Stimulated activated CD8-positive, alpha-beta memory T cell treated with anti-CD3 and anti-CD28 coated beads, Interleukin-12 subunit alpha, Interleukin-12 subunit beta, amount 100 ng/mL, for 4 hours (primary cell): ENCODE data around the gene APH1B.

ENCODE experiments used
- DNase-seq: peaks from one replicate; pipeline ENCODE4 v3.0.0-alpha.2; 2020; ENCODE audit warnings: low read depth

Gene APH1B

DNA sequence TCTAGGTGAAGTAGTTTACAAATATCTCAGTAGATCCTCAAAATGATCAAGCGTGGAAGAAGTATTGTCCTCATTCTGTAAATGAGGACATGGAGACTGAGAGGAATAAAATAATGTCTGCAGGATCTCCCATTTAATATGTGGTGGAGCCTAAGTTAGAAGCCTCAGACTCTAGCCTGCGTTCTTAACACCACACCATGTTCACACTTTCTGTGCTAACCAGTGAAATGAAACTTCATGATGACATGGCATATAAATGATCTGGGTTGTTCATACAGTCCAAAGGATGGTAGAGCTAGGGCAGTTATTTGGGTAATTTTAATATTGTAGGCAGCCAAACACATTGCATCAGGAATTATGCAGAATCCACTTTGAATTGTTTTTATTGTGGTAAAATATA is 25.1 kb upstream of the APH1B start:
- no peak for DNase-seq

- no peak for DNase-seq
These were observed 22.4 kb upstream of the APH1B start for GRCh38 chr15:63254991-63255390.

GRCh38 chr15:63255489-63255990 is 21.9 kb upstream of the APH1B start:
- DNase-seq = no peak

GRCh38 chr15:63256433-63257274 is 20.8 kb upstream of the APH1B start:
- DNase-seq = no peak

DNA sequence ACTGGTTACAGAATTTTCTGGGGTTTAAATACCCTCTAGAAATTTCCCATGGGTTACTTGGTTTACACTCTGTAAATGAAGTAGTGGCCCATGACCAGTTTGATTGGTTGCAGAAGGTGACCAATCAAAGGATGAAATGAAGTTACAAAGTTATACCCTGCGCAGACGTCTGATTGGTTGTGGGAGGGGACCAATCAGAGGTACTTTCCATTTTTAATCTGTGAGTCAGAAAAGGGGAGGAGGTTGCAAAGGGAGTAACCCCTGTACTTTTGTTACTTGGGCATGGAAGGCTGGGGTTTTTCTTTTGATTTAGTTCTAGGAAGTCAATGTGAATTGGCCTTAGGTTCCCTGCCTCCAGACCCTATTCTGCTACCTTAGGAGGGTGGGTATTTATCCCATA is 18.7 kb upstream of the APH1B start:
- no peak for DNase-seq

GRCh38 chr15:63260791-63261190 is 16.6 kb upstream of the APH1B start:
- no peak for DNase-seq

DNA sequence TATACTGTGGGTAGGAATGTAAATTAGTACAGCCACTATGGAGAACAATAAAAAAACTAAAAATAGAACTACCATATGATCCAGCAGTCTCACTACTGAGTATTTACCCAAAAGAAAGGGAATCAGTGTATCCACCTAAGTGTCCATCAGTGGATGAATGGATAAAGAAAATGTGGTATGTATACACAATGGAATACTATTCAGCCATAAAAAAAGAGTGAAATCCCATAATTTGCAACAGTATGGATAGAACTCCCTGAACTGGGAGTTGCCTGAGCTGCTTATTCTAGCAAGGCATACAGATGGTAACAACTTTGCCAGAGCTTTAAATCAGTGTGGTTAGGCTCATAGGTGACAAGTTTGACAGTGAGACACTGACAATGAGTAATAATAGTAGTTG is 16.1 kb upstream of the APH1B start:
- DNase-seq = no peak

DNA sequence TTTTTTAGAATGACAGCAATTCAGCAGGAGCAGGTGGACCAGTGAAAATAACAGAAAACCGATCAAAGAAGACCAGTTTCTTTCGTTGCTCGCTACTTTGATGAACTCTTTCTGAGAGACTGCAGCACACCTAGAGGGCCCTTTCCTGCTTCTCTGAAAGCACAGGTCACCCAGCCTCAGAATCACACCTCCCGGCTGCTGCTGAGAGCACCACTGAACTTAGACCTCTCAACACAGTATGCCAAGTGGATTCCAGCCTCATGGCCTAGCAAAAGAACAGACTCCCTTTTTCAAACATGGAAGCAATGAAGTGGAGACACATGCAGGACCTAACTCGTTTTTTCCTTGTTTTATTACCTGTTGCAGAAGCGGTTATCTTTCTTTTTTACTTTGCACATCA is 13.9 kb upstream of the APH1B start:
- no peak for DNase-seq

DNA sequence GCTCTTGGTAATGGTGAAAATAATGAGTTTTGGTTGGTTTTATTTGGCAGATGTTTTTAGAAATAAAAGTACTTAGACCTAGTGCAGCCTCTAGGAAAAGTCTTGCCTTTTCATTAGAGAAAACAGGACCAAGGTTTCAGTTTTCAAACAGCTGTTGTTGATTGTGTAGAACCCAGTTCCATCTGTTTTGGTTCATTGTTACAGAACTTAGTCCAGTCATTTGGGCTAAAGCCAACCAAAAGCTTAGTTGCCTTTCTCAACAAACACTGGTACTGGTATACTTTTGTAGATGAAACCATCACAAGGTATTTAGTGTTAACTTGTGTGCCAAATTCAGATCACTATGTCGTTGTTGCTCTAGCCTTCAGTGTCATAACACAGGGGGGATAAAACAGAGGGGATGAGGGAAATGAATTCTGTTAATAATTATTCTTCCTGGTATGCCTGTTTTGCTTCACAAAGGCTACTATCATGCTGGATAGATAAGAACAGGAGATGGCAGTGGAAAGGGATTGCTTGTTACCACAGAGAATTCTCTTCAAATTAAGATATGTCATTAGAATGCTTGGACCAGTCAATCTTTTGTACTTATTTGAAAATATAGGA is 12.6 kb upstream of the APH1B start:
- DNase-seq = no peak

GRCh38 chr15:63274427-63274826 is 3.0 kb upstream of the APH1B start:
- no peak for DNase-seq

GRCh38 chr15:63276342-63277037 is 915 bp upstream of the APH1B start:
- no peak for DNase-seq

- DNase-seq = no peak
These were observed 570 bp downstream of the APH1B start for GRCh38 chr15:63277893-63278456.

DNA sequence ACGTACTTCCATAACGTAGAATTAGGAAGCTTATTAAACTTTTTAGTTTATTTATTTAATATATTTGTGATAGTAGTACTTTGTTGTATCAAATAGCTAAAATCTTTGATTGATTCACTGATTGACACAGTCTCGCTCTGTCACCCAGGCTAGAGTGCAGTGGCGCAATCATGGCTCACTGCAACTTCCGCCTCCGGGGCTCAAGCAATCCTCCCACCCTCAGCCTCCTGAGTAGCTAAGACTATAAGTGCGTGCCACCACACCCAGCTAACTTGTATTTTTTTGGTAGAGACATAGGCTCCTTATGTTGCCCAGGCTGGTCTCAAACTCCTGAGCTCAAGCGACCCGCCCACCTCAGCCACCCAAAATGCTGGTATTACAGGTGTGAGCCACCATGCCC is 5.7 kb downstream of the APH1B start:
- no peak for DNase-seq

GRCh38 chr15:63284335-63284734 is 6.9 kb downstream of the APH1B start:
- no peak for DNase-seq

DNA sequence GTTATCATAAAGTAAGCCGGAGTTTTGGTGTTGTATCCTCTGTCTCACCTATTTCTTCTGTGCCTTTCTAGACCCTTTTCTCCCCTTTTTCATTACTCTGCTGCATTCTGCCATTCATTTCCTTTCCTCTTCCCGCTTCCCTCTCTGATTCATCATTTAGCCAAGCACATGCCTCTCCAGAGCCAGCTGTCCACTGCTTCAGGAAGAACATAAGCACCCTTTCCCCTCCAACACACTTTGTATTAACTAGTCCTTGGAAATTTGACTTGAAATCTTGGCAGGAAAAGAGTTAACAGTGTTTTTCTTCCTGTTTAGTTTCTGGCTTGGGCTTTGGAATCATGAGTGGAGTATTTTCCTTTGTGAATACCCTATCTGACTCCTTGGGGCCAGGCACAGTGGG is 9.7 kb downstream of the APH1B start:
- no peak for DNase-seq

DNA sequence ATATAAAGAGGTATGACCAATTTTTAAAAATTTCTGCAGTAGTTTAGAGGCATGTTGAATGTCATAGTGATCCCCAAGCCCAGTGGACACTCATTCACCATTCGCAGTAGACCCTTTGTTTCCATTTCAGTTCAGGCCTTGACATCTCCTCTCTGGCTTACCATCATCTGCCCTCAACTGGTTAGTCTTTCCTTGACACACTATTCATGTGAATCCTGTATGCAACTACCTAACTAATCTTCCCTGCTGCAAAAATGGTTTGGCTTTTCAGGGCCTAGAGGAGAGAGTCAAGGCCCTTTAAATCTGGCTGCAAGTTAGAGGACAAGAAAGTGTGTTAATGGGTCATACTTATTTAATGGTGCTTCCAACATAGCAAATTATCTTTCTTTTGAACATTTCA is 10.9 kb downstream of the APH1B start:
- DNase-seq = no peak

- DNase-seq = no peak
These were observed 11.5 kb downstream of the APH1B start for GRCh38 chr15:63288778-63289378.

DNA sequence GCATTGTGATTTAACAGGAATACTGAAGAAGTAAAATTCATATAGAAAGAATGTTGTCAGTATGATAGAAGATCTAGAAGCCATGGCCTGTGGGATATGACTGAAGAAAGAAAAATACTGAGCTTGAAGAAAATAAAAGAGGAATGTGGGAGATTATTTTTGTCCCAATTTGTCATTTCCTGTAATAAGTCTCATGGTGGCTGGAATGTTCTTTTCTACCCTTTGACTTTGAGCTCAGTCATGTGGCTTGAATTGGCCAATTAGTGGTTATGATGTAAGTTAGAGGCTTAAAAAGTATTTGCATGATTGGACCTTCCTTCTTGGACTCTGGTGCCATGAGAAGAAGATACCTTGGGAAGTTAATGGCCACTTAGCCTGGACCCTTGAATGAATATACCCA is 14.1 kb downstream of the APH1B start:
- no peak for DNase-seq

DNA sequence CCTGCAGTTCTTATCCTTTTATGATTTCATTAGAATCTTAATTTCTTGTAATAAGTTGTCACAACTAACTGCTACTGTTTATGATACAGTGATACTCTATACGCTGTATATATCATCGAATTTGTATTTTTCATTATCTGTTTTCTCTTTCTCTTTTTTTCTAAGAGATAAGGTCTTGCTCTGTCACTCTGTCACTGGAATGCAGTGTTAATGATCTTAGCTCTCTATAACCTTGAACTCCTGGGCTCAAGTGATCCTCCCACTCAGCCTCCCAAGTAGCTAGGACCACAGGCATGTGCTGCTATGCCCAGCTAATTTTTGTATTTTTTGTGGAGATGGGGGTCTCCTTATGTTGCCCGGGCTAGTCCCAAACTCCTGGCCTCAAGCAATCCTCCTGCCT is 14.8 kb downstream of the APH1B start:
- no peak for DNase-seq

DNA sequence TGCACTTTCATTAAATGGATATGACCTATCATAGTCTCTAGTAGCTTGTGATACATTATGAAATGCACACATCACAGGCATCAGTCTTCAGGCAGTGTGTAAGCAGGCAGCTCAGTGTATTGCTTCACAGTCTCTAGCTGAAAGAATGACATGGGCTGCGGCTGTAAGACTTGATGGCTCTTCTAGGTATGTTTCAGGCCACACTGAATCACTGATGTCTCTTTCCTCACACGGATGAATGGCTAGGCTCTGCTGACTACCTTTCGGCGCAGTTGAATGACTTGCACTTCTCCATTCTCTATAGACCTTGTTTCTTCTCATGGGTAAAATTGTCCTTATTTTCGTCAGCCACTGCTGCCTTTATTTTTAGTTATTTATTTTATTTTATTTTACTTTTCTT is 15.4 kb downstream of the APH1B start:
- no peak for DNase-seq

DNA sequence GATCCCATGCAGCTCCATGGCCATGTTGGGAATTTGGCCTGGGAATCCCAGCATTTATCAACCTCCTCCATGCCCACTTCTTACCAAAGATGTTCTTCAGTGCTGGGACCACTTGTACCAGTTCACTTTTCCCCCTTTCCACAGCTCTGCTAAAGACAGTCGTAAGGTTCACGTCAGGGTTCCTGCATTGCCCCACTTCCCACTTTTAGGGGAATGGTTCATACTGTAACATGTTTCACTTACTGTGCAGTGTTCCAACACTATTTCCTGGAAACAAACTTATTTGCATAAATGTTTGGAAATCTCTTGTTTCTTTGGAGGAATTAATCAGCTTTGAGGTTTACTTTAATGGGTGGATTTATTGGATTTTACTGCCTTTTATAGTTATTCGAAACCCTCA is 17.0 kb downstream of the APH1B start:
- no peak for DNase-seq

DNA sequence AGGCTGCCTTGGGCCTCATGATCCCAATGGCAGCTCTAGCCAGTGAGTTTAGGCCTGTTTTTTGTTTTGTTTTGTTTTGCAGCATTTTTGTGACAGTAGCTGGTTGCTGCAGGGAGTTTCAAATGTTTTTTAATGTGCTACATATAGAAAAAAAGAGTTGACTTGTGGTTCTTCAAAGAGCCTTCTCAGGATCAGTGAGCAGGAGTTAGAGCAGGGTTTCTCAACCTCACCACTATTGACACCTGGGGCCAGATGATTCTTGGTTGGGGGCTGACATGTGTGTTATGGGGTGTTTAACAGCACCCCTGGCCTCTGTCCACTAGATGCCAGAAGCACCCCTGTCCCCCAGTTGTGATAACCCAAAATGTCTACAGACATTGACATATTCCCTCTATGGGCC is 17.9 kb downstream of the APH1B start:
- no peak for DNase-seq
